Activated naive CD8-positive, alpha-beta T cell treated with anti-CD3 and anti-CD28 coated beads, Interleukin-2, amount 10 ng/mL, durations not matched to agents 7 days and 5 days (primary cell): Measurements from ENCODE around the gene EFHD1. TPM values are rescaled to one million over a fixed set of nuclear protein-coding genes. Genes with fewer than 3 reads are reported as not detected.

Source experiments
- total RNA-seq, 2 experiments: library from RNA; stranded (reverse); gene quantifications; one replicate each; pipeline ENCODE4 v1.2.3, GENCODE V29; 2021

EFHD1 gene
- total RNA-seq, 2 experiments from 2014 or later: 7.6 to 8.8 TPM

Other genes with a start within 250 kb of the EFHD1 start
- not detected for gene ALPG, start 226.8 kb upstream of the EFHD1 start, total RNA-seq
- gene ALPI, start 177.5 kb upstream of the EFHD1 start, total RNA-seq: not detected
- not detected for gene ECEL1, start 145.8 kb upstream of the EFHD1 start, total RNA-seq
- gene PRSS56, start 113.2 kb upstream of the EFHD1 start, total RNA-seq: not detected
- not detected for gene CHRND, start 107.4 kb upstream of the EFHD1 start, total RNA-seq
- gene CHRNG, start 93.9 kb upstream of the EFHD1 start, total RNA-seq: not detected
- 10 to 100 TPM; 11.7 to 12.8 TPM for gene TIGD1, start 83.0 kb upstream of the EFHD1 start, total RNA-seq
- 10 to 100 TPM; 61.0 to 65.2 TPM for gene EIF4E2, start 82.9 kb upstream of the EFHD1 start, total RNA-seq
- gene GIGYF2, start 63.7 kb downstream of the EFHD1 start, total RNA-seq: 10 to 100 TPM; 66.8 to 67.5 TPM
- not detected for gene KCNJ13, start 143.0 kb downstream of the EFHD1 start, total RNA-seq
- 1 to 10 TPM; 1.5 to 2.1 TPM for gene SNORC, start 236.7 kb downstream of the EFHD1 start, total RNA-seq